CD4-positive, alpha-beta T cell treated with Interleukin-15 for 4 hours (primary cell): ENCODE measurements around the gene RAD52.

ENCODE experiments used
- DNase-seq: peaks from one replicate; pipeline ENCODE4 v3.0.0-alpha.2; 2020; ENCODE audit warnings: low spot score

The RAD52 gene

DNA sequence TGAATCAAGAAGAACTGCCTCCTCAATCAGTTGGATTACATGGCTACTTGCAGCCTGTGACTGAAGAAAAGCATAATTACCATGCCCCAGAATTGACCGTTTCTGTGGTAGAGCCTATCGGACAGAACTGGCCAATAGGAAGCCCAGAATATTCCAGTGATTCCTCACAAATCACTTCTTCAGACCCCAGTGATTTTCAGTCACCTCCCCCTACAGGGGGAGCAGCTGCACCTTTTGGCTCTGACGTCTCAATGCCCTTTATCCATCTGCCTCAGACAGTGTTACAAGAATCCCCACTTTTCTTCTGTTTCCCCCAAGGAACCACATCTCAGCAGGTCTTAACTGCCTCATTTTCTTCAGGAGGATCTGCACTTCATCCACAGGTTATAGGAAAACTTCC, 80.8 kb downstream of the RAD52 start:
- DNase-seq, result no peak

DNA sequence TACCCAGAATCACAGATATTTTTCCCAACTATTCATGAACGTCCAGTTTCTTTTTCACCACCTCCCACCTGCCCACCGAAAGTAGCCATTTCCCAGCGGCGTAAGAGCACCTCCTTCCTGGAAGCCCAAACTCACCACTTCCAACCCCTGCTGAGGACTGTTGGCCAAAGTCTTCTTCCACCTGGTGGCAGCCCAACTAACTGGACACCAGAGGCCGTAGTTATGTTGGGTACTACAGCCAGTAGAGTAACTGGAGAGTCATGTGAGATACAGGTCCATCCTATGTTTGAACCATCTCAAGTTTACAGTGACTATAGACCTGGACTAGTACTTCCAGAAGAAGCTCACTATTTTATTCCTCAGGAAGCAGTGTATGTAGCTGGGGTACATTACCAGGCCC, 81.6 kb downstream of the RAD52 start:
- DNase-seq, result no peak

DNA sequence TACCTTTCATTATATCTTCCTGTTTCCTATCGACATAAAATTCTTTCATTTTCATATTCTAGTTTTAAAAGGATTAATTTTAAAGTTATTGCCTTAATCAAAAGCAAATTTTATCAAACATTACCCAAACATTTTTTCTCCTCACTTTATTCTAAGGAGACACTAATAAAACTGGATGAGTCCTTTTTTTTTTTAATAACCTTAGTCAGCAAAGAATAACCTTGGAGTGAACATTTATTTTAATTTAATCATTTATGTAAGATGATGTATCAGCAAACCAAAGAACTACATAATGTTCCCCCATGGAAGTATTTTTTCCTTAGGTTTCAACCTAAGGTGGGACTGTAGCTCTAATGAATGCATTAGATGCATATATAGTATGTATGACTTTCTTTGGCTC, 83.9 kb downstream of the RAD52 start:
- no peak for DNase-seq

DNA sequence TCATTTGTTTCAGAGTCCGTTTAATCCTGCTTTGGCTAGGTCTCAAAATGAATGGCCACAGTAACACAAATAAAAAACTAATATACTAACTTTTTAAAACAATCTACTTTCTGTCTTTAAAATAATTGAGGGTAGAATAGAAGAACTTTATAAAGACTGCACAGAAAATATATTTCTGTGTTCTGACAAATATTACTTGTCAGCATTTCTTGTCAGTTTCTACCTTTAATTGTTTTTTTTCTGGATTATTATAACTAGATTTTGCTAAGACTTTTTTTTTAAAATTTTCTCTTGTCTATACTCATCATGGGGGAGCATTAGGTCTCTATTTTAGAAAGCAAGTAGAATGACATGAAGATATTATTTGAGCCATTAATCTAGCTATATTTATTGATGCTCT, 86.2 kb downstream of the RAD52 start:
- DNase-seq, result no peak

DNA sequence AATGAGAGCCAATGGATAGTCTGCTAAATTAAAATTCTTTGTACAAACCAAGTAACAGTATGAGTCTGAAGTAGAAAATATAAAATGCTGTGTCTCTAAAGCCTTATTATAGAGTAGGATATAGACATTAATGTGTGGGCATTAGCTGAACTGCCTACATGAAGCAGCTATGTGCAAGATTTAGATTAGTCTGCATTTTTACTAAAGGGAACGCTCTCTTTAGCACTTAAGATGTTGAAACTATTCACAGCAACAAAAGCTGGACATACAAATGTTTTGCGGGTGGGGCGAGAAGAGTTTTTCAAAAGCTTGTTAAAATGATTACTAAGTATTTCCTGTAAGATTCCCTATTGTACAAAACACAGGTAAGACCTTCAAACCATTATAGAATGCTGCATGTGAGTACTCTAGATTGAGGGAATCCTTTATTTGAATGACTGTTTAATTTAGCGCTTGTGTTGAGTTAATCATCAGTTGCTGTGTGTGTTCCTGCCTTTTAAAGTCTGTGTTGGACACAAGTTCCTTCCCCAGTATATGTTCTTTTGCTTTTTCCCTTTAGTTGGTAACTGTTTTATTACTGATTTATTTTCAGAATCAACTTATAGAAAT, 87.1 kb downstream of the RAD52 start:
- DNase-seq, result no peak
